Measurements from ENCODE around the gene SEZ6L2.

GRCh38 chr16:29925105-29925756, 25.9 kb upstream of the SEZ6L2 start:
- TF ChIP-seq, protein P1, sequence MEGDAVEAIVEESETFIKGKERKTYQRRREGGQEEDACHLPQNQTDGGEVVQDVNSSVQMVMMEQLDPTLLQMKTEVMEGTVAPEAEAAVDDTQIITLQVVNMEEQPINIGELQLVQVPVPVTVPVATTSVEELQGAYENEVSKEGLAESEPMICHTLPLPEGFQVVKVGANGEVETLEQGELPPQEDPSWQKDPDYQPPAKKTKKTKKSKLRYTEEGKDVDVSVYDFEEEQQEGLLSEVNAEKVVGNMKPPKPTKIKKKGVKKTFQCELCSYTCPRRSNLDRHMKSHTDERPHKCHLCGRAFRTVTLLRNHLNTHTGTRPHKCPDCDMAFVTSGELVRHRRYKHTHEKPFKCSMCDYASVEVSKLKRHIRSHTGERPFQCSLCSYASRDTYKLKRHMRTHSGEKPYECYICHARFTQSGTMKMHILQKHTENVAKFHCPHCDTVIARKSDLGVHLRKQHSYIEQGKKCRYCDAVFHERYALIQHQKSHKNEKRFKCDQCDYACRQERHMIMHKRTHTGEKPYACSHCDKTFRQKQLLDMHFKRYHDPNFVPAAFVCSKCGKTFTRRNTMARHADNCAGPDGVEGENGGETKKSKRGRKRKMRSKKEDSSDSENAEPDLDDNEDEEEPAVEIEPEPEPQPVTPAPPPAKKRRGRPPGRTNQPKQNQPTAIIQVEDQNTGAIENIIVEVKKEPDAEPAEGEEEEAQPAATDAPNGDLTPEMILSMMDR (conservative IDR thresholded peaks at IDR 0.05; ENCODE audit: low read depth in 2 of 2), result no peak
- TF ChIP-seq POLR2AphosphoS5 (IDR thresholded peaks at IDR 0.05; ENCODE audit: low read depth) (no peak), EZH2 (IDR thresholded peaks at IDR 0.05; ENCODE audit: low read depth, unreplicated experiment) (no peak), NANOG (IDR thresholded peaks at IDR 0.05; ENCODE audit: borderline replicate concordance) (no peak), STAT1 (IDR thresholded peaks at IDR 0.05; ENCODE audit: unreplicated experiment) (no peak), ZNF462 (CRISPR knock-in tag; IDR thresholded peaks at IDR 0.05) (no peak), EZH2phosphoT487 (IDR thresholded peaks at IDR 0.05; ENCODE audit: unreplicated experiment) (no peak), CREB1 (CRISPR knock-in tag; IDR thresholded peaks at IDR 0.05; ENCODE audit: low read depth) (no peak), JUNB (IDR thresholded peaks at IDR 0.05; ENCODE audit: unreplicated experiment) (no peak)
- TF ChIP-seq, protein P2, sequence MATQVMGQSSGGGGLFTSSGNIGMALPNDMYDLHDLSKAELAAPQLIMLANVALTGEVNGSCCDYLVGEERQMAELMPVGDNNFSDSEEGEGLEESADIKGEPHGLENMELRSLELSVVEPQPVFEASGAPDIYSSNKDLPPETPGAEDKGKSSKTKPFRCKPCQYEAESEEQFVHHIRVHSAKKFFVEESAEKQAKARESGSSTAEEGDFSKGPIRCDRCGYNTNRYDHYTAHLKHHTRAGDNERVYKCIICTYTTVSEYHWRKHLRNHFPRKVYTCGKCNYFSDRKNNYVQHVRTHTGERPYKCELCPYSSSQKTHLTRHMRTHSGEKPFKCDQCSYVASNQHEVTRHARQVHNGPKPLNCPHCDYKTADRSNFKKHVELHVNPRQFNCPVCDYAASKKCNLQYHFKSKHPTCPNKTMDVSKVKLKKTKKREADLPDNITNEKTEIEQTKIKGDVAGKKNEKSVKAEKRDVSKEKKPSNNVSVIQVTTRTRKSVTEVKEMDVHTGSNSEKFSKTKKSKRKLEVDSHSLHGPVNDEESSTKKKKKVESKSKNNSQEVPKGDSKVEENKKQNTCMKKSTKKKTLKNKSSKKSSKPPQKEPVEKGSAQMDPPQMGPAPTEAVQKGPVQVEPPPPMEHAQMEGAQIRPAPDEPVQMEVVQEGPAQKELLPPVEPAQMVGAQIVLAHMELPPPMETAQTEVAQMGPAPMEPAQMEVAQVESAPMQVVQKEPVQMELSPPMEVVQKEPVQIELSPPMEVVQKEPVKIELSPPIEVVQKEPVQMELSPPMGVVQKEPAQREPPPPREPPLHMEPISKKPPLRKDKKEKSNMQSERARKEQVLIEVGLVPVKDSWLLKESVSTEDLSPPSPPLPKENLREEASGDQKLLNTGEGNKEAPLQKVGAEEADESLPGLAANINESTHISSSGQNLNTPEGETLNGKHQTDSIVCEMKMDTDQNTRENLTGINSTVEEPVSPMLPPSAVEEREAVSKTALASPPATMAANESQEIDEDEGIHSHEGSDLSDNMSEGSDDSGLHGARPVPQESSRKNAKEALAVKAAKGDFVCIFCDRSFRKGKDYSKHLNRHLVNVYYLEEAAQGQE (IDR thresholded peaks at IDR 0.05; ENCODE audit: unreplicated experiment), result no peak
- TF ChIP-seq, protein P3, sequence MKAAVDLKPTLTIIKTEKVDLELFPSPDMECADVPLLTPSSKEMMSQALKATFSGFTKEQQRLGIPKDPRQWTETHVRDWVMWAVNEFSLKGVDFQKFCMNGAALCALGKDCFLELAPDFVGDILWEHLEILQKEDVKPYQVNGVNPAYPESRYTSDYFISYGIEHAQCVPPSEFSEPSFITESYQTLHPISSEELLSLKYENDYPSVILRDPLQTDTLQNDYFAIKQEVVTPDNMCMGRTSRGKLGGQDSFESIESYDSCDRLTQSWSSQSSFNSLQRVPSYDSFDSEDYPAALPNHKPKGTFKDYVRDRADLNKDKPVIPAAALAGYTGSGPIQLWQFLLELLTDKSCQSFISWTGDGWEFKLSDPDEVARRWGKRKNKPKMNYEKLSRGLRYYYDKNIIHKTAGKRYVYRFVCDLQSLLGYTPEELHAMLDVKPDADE (IDR thresholded peaks at IDR 0.05), result no peak

Measured in GM23338 (cell line).